T-helper 1 cell treated with Interleukin-12 subunit alpha and Interleukin-12 subunit beta and Interleukin-4 antibody, amounts not matched to agents 30 μg/mL and 1 μg/mL, for 36 hours (primary cell): ENCODE measurements around the gene TPD52L1.
"Not testable (repeated sequence)": the region's sequence is repeated elsewhere in the genome, so short reads cannot be mapped to it uniquely, and the experiment has no call there.

Experiments used
- H3K27ac Mint-ChIP-seq: one replicate; pipeline ENCODE4 v1.8.0; 2021; ENCODE audit warnings: mild to moderate bottlenecking, mixed read lengths
- H3K27me3 Mint-ChIP-seq: one replicate; pipeline ENCODE4 v1.8.0; 2021; ENCODE audit warnings: low read depth, mixed read lengths
- H3K36me3 Mint-ChIP-seq: one replicate; pipeline ENCODE4 v1.8.0; 2021; ENCODE audit warnings: low read depth, mixed read lengths
- H3K4me1 Mint-ChIP-seq: one replicate; pipeline ENCODE4 v1.8.0; 2021; ENCODE audit warnings: low read depth, mixed read lengths
- H3K4me3 Mint-ChIP-seq: one replicate; pipeline ENCODE4 v1.8.0; 2021; ENCODE audit warnings: mild to moderate bottlenecking, moderate library complexity, mixed read lengths
- H3K9me3 Mint-ChIP-seq: one replicate; pipeline ENCODE4 v1.8.0; 2021; ENCODE audit warnings: mixed read lengths

Gene TPD52L1

DNA sequence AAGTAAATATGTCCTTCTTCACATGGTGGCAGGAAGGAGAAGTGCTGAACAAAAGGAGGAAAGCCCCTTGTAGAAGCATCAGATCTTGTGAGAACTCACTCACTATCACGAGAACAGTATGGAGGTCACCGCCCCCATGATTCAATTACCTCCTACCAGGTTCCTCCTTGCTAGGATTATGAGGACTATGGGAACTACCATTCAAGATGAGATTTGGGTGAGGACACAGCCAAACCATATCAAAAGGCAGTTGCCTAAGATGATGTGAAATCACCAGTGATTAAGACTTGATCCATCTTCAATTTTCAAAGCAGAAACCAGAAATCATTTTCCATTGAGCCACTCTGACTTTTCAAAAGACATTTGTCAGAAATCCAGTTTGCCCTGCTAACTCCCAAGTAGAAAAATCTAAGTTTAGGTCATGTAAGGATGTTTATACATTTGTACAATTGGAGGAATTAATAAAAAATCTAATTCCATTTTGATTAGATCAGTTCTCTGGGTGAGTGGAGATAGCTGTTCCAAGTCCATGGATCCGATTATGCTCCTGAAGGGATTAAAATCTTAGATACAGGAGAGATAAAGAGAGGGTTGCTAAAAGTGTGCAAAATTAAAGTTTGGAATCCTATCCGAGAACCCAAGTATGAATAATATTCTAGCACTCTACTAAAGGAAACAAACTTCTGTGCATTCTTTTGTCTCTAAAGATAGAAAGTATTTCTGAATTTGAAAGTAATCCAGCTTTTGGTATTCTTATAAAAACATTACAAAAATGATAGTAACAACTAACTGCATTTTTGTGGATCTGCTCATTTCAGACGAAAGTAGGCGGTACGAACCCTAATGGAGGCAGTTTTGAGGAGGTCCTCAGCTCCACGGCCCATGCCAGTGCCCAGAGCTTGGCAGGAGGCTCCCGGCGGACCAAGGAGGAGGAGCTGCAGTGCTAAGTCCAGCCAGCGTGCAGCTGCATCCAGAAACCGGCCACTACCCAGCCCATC, 108.7 kb downstream of the TPD52L1 start:
- H3K4me1 Mint-ChIP-seq, result no peaks in the 10 kb centered on the region
- H3K27ac Mint-ChIP-seq, result no peak overlapping the region
- H3K9me3 Mint-ChIP-seq, result no peaks in the 10 kb centered on the region
- H3K27me3 Mint-ChIP-seq, result no peaks in the 10 kb centered on the region
- H3K4me3 Mint-ChIP-seq, result no peak overlapping the region
- H3K36me3 Mint-ChIP-seq, result no peaks in the 10 kb centered on the region

DNA sequence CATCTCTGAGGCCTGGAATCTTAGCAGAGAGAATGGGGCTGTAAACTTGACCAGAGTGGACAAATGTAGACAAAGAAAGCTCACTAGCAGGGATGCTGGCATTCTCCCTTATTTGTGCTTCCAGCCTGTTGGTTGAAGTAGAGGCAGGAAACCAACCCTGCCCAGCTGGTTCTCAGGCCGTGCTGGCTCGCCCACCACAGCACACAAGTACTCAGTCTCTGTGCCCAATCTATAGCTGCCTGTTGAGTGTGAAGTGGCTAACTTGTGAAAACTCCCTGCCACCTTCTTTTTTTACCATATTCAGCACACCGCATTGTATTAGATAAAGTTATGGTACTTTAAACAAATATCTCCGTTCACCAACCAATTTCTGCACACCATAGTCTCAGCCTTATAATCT, 110.9 kb downstream of the TPD52L1 start:
- no peaks in the 10 kb centered on the region for H3K9me3 Mint-ChIP-seq
- no peaks in the 10 kb centered on the region for H3K36me3 Mint-ChIP-seq
- no peak overlapping the region for H3K4me3 Mint-ChIP-seq
- no peaks in the 10 kb centered on the region for H3K4me1 Mint-ChIP-seq
- H3K27ac Mint-ChIP-seq, result no peak overlapping the region
- H3K27me3 Mint-ChIP-seq, result no peaks in the 10 kb centered on the region

DNA sequence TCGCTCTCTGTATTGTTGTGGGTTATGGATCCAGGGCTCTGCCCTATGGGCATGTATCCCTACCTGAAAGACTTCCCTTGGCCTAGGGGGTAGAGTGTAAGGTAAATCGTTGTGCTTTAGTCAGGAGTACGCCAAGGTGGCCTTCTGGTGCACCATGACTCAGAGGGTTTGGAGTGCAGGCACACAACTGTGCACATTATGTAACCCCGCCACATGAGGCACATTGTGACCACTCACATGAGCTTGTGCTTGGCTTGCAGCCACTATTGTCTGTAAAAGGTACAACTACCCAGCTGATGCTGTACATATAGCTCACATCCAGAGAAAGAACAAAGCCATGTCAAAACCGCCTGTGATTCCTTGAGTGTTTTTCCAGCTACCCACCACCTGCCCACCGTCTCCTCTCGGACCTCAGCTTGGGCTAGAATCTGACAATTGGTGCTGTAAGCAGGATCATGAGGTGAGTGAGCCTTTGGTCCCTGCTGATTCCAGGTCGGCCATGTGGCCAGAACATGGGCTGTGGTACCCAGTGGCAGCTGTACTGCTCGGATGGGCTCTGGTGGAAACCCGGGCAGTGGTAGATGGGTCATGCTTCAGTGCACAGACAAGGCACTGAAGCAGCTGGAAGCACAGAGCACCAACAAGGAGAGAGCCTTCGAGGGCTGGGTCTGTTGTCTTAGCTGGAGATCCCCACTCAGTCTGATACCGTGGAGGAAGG, 114.4 kb downstream of the TPD52L1 start:
- H3K4me3 Mint-ChIP-seq, result no peak overlapping the region
- H3K36me3 Mint-ChIP-seq, result peaks cover 2% of the 10 kb centered on the region
- no peaks in the 10 kb centered on the region for H3K4me1 Mint-ChIP-seq
- H3K27ac Mint-ChIP-seq, result no peak overlapping the region
- H3K27me3 Mint-ChIP-seq, result no peaks in the 10 kb centered on the region
- no peaks in the 10 kb centered on the region for H3K9me3 Mint-ChIP-seq

DNA sequence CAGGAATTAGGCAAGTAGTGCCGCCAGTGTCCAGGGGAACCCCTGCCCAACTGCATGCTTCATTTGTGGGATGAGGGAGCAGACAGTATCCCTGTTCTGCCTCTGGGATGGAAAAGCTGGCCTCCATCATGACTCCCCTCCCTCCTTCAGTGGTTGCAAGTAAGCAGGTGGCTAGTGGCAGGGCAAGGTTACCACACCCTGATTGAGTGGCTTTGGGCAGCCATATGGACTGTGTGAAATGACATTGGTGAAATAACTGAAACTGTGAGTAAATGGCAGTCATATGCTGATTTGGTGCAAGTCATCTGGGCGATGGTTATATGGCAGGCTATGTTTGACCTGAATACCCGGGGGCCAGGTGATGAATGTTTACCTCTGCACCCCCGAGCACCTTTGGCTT, 115.2 kb downstream of the TPD52L1 start:
- H3K36me3 Mint-ChIP-seq, result peaks cover 2% of the 10 kb centered on the region

DNA sequence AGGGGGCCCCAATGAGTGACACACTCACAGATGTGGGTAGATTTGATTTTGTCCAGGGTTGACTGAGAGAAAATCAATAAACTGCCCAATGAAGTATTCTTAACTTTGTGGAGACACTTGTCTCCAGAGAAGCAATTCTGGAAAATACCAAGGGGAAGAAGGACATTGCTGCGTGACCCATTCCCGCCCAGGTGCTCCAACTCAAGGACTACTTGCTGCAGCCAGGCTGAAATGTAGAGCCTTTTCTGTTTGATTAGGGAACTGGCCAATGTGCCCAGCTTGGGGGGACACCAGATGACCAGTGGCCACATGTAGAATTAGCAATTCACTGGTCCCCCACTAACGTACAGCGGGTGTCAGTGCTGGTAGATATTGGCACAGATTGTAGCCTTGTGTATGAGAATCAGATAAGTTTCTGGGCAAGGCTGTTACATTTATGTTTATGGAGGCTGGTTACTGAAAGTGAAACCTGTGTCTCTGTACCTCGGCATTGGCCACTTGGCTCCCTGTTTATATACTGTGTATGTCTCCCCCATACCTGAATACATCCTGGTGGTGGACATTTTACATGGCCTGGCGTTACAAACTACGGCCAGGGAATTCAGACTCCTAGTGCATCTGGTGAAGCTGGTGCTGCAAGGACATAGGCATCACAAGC, 115.9 kb downstream of the TPD52L1 start:
- Mint-ChIP-seq H3K9me3 (no peaks in the 10 kb centered on the region), H3K4me3 (no peak overlapping the region), H3K27me3 (no peaks in the 10 kb centered on the region), H3K4me1 (no peaks in the 10 kb centered on the region), H3K36me3 (peaks cover 2% of the 10 kb centered on the region), H3K27ac (no peak overlapping the region)

More for the DNA sequence above, 115.2 kb downstream of the TPD52L1 start:
- Mint-ChIP-seq H3K27ac (no peak overlapping the region), H3K9me3 (no peaks in the 10 kb centered on the region), H3K27me3 (no peaks in the 10 kb centered on the region), H3K4me1 (no peaks in the 10 kb centered on the region), H3K4me3 (no peak overlapping the region)

DNA sequence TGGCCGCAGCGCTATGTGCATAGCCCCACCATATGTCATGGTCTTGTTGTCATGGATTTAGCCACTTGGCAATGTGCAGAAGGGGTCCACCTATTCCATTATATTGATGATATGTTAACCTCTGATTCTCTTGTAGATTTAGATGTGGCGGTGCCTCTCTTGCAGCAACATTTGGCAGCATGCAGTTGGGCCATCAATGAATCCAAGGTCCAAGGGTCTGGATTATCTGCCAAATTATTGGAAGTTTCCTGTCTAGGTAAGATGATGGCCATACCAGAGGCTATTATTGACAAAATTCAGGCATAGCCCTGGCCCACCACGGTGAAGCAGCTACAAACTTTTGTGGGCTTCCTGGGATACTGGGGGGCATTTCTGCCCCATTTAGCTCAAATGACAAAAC, 116.8 kb downstream of the TPD52L1 start:
- Mint-ChIP-seq H3K4me3 (no peak overlapping the region), H3K27ac (no peak overlapping the region)

DNA sequence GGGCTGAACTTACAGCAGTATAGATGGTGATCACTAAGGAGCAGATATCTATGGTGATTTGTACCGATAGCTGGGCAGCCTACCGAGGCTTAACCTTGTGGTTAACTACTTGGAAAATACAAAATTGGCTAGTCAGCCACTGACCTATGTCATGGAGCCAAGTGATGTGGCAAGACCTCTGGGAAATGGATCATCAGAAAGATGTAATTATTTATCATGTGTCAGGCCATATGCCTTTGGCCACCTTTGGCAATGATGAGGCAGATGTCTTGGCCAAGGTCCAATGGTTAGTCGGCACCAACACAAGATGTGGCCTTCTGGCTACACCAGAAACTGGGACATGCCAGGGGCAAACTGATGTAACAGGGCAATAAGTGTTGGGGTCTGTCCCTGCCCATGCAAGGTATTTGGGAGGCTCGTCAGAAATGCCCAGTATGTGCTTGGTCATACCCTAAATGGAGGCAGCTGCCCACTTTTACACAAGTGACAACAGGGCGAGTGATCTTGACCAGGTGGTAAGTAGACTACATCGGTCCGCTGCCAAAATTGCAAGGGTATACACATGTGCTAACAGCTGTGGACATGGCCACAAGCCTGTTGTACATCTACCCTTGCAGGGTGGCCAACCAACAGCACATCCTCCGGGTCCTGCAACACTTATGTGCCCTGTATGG, 118.0 kb downstream of the TPD52L1 start:
- Mint-ChIP-seq H3K4me1 (peaks cover 8% of the 10 kb centered on the region), H3K27me3 (no peaks in the 10 kb centered on the region), H3K9me3 (no peaks in the 10 kb centered on the region), H3K36me3 (peaks cover 6% of the 10 kb centered on the region), H3K27ac (no peak overlapping the region), H3K4me3 (no peak overlapping the region)

More for the DNA sequence above, 116.8 kb downstream of the TPD52L1 start:
- Mint-ChIP-seq H3K27me3 (no peaks in the 10 kb centered on the region), H3K9me3 (no peaks in the 10 kb centered on the region), H3K36me3 (peaks cover 4% of the 10 kb centered on the region), H3K4me1 (peaks cover under 1% of the 10 kb centered on the region)

DNA sequence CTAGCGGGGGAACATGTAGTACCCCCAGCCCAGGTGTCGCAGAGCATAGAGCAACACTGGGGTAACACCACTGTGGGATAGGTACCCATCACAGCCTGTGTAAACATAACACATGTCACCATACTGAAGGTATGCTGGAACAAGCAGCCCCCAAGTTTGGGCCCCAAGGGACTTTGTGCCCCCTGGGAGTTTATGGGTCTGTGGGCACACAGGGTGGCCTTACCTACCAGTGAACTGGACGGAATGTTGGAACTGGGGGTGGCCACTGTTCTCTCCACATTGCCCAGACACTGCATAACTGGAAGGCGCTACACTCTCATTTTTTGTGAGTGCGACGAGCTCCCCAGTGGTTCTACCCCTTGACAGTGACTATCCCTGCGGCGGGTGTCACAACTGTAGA, 119.7 kb downstream of the TPD52L1 start:
- H3K9me3 Mint-ChIP-seq, result no peaks in the 10 kb centered on the region
- H3K27me3 Mint-ChIP-seq, result no peaks in the 10 kb centered on the region
- H3K36me3 Mint-ChIP-seq, result peaks cover 6% of the 10 kb centered on the region
- peaks cover 8% of the 10 kb centered on the region for H3K4me1 Mint-ChIP-seq
- H3K27ac Mint-ChIP-seq, result no peak overlapping the region
- no peak overlapping the region for H3K4me3 Mint-ChIP-seq

DNA sequence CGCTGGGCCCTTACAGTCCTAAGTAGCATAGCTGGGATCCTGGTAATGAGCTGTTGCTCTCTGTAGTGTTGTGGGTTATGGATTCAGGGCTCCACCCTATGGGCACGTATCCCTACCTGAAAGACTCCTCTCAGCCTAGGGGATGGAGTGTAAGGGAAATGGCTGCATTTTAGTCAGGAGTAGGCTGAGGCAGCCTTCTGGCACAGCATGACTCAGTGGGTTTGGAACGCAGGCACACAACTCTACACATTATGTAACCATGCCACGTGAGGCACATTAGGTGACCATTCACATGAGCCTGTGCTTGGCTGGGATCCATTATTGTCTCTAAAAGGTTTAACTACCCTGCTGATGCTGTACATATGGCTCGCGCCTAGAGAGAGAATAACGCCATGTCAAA, 120.4 kb downstream of the TPD52L1 start:
- H3K4me3 Mint-ChIP-seq, result no peak overlapping the region
- no peak overlapping the region for H3K27ac Mint-ChIP-seq
- peaks cover 12% of the 10 kb centered on the region for H3K4me1 Mint-ChIP-seq
- H3K9me3 Mint-ChIP-seq, result no peaks in the 10 kb centered on the region
- H3K27me3 Mint-ChIP-seq, result no peaks in the 10 kb centered on the region
- H3K36me3 Mint-ChIP-seq, result peaks cover 12% of the 10 kb centered on the region

DNA sequence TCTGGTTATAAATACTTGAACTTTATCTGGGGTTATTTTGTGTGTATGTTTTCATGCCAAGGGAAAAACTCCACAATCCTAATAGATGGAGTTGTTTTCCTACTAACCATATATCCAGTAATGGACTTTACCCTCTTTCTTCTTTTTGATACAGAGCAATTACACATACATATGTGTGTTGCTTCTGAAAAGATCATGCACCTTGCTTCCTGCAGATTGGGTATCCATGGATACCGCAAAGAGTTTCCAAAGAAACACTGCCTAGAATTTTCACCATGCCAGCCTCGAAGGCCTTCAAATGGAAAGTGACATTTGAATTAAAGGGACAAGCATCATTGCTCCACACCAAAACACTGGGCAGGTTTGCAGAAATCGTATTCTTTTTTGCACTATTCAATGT, 121.4 kb downstream of the TPD52L1 start:
- peaks cover 17% of the 10 kb centered on the region for H3K36me3 Mint-ChIP-seq
- H3K27me3 Mint-ChIP-seq, result no peaks in the 10 kb centered on the region
- H3K4me3 Mint-ChIP-seq, result no peak overlapping the region
- H3K9me3 Mint-ChIP-seq, result no peaks in the 10 kb centered on the region
- no peak overlapping the region for H3K27ac Mint-ChIP-seq
- peaks cover 14% of the 10 kb centered on the region for H3K4me1 Mint-ChIP-seq

DNA sequence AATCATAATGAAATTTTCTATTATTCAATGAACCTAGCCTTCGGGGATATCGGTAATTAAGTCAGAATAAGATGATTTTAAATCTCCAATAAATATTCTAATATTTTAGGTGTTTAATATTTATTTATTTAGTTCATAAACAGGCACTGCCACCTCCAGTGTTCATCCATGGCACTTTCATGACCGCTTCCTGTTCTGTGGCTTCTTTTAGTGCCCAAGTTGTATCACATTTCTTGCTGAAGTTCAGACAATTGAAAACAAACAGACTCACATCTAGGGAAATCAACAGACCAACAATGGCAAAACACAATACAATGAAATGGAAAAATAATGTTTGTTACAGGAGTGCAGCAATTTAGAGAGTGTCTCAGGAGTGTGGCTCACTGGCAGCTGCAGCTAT, 122.2 kb downstream of the TPD52L1 start:
- no peak overlapping the region for H3K4me3 Mint-ChIP-seq
- no peaks in the 10 kb centered on the region for H3K27me3 Mint-ChIP-seq
- no peaks in the 10 kb centered on the region for H3K9me3 Mint-ChIP-seq
- peaks cover 14% of the 10 kb centered on the region for H3K4me1 Mint-ChIP-seq
- peaks cover 18% of the 10 kb centered on the region for H3K36me3 Mint-ChIP-seq
- no peak overlapping the region for H3K27ac Mint-ChIP-seq

DNA sequence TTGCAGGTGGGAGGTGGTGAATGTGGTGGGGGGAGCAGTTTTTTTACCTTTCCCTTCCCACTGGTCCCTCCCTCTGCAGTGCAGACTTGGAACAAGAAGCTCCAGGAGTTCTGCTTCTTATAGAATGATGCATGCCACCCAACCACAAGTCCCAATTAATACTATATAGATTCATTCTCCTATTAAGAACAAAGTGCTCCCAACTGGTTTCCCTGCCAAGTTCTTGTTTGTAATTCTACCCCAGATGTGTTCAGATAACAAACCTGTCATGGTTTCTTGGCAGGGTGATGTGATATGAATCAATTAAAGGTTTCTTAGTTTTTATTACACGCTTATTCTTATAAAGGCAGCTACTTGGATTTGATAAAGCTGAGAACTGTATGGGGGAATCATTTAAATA, 124.3 kb downstream of the TPD52L1 start:
- no peak overlapping the region for H3K27ac Mint-ChIP-seq
- no peaks in the 10 kb centered on the region for H3K27me3 Mint-ChIP-seq
- no peak overlapping the region for H3K4me3 Mint-ChIP-seq
- peaks cover 16% of the 10 kb centered on the region for H3K4me1 Mint-ChIP-seq
- H3K9me3 Mint-ChIP-seq, result peaks cover 13% of the 10 kb centered on the region
- H3K36me3 Mint-ChIP-seq, result peaks cover 31% of the 10 kb centered on the region

DNA sequence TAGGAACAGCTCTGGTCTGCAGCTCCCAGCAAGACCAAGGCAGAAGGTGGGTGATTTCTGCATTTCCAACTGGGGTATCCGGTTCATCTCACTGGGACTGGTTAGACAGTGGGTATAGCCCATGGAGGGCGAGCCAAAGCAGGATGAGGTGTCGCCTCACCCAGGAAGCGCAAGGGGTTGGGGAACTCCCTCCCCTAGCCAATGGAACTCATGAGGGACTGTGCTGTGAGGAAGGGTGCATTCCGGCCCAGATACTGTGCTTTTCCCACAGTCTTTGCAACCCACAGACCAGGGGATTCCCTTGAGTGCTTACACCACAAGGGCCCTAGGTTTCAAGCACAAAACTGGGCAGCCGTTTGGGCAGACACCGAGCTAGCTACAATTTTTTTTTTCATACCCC, 126.4 kb downstream of the TPD52L1 start:
- Mint-ChIP-seq H3K27ac (no peak overlapping the region), H3K36me3 (peaks cover 50% of the 10 kb centered on the region), H3K4me1 (peaks cover 18% of the 10 kb centered on the region), H3K4me3 (no peak overlapping the region), H3K9me3 (peaks cover 13% of the 10 kb centered on the region), H3K27me3 (no peaks in the 10 kb centered on the region)

DNA sequence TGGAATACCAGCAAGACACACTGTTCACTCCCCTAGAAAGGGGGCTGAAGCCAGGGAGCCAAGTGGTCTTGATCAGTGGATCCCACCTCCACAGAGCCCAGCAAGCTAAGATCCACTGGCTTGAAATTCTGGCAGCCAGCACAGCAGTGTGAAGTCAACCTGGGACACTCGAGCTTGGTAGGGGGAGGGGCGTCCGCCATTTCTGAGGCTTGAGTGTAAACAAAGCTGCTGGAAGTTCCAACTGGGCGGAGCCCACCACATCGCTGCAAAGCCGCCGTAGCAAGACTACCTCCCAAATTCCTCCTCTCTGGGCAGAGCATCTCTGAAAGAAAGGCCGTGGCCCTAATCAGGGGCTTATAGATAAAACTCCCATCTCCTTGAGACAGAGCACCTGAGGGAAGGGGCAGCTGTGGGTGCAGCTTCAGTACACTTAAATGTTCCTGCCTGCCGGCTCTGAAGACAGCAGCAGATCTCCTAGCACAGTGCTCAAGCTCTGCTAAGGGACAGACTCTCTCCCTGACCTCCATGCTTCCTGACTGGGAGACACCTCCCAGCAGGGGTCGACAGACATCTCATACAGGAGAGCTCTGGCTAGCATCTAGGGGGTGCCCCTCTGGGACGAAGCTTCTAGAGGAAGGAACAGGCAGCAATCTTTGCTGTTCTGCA, 126.9 kb downstream of the TPD52L1 start:
- Mint-ChIP-seq H3K36me3 (peaks cover 51% of the 10 kb centered on the region), H3K4me1 (peaks cover 17% of the 10 kb centered on the region), H3K9me3 (peaks cover 17% of the 10 kb centered on the region)
- H3K4me3 Mint-ChIP-seq, H3K27me3 Mint-ChIP-seq, H3K27ac Mint-ChIP-seq: not testable (repeated sequence)
